Ovary (tissue), 1 donor: ENCODE data around the gene FBXO7.

Source experiments
- EP300 ChIP-seq: sonication (generic); formaldehyde crosslinking; IDR thresholded peaks from one replicate; pipeline ENCODE4 v1.6.1; 2017; ENCODE audit warnings: antibody characterized with exemption
- POLR2A ChIP-seq: fragments of 450-650 bp; IDR thresholded peaks from one replicate; pipeline ENCODE4 v1.6.1; 2017; ENCODE audit warnings: antibody characterized with exemption, mild to moderate bottlenecking, moderate library complexity

DNA sequence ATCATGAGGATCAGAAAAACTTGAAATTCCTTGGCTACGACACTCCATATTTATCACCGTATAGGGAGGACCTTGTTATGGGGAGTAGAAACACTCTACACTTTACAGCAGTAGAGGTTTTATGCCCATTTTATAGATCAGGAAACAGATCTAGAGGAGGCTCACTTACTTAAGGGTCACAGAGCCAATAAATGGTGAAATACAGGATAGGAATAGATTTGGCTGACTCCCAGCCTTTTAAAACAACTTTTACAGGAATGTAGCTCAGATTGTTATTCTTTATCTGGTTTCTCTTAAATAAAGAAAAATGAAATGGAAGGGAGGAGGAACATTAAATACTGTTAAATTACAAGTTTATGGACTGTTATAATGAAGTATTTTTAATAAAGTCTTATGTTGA, 14.8 kb downstream of the FBXO7 start:
- TF ChIP-seq EP300 (no peak), POLR2A (no peak)
